ENCODE results near the gene DOK3. TPM values are rescaled to one million over a fixed set of nuclear protein-coding genes. Genes with fewer than 3 reads are reported as not detected.

Gene DOK3
- polyA plus RNA-seq, 2 of the 4 experiments (the other 2 are of a cell fraction): 1.3 to 7.1 TPM

DNA sequence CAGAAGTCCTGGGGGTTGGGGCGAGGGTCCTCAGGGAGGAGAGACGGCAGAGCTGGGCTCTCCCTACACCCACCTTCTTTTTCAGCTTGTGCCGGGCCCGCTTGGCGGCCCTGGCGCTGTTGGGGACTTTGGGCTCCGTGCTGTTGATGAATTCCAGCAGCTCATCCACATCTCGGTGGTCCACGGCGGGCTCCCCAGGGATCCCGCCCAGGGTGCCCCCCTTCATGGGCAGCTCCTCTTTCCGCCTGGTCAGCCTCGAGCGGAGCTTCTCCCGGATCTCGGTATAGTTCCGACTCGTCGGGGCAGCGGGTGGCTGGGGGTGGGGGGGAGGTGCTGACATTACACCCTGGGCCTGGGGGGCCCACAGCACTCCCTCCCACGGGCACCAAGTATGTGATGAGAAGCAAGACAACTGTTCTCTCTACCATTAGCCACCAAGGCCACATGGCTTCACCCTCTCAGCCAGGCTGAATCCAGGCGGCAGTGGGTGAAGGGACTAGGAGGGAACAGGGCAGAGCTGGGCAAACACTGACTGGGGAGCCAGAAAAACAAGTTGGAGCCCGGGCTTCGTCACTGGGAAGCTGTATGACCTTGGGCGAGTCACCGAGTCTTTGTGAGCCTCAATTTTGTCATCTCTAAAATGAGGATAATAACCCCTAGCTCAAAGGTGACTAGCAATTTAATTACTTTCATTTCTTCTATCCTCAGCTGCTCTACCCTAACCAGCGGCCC lies 21.7 kb upstream of the DOK3 start:
- ChIA-PET CTCF (interaction anchor here (1.1 to 3.8 kb wide), 3 partner anchors 14 to 35 kb away, joined by 3 to 18 read pairs (median 3); no protein-coding TSS in a partner anchor), POLR2A (no interaction called here)
- no peak for FAIRE-seq
- WGBS (ENCODE audit: missing lambda C conversion rate): 92% methylated on average over 25 of the region's 27 CpGs
- no peak for DNase-seq (ENCODE audit: low read depth in 1 of 2, low spot score in 1 of 2)
- no peaks in the 10 kb centered on the region for H3K4me1 ChIP-seq
- TF ChIP-seq HDAC2 (IDR thresholded peaks at IDR 0.05) (no peak), NFE2L2 (conservative IDR thresholded peaks at IDR 0.05; ENCODE audit: low read length) (no peak), TP53 (CRISPR knock-in tag; IDR thresholded peaks at IDR 0.05) (no peak), POLR2A (IDR thresholded peaks at IDR 0.05; ENCODE audit: low read length) (no peak), JUN (IDR thresholded peaks at IDR 0.05) (no peak), CBX8 (IDR thresholded peaks at IDR 0.05) (no peak), MYC (IDR thresholded peaks at IDR 0.05; ENCODE audit: borderline replicate concordance, low read length) (no peak), BHLHE40 (IDR thresholded peaks at IDR 0.05; ENCODE audit: low read depth, low read length) (no peak), RNF2 (IDR thresholded peaks at IDR 0.05; ENCODE audit: borderline replicate concordance, low read depth) (no peak), MAZ (IDR thresholded peaks at IDR 0.05; ENCODE audit: borderline replicate concordance, low read depth, low read length) (no peak), HEYL (CRISPR knock-in tag; IDR thresholded peaks at IDR 0.05) (no peak)
- TF ChIP-seq, protein P1, sequence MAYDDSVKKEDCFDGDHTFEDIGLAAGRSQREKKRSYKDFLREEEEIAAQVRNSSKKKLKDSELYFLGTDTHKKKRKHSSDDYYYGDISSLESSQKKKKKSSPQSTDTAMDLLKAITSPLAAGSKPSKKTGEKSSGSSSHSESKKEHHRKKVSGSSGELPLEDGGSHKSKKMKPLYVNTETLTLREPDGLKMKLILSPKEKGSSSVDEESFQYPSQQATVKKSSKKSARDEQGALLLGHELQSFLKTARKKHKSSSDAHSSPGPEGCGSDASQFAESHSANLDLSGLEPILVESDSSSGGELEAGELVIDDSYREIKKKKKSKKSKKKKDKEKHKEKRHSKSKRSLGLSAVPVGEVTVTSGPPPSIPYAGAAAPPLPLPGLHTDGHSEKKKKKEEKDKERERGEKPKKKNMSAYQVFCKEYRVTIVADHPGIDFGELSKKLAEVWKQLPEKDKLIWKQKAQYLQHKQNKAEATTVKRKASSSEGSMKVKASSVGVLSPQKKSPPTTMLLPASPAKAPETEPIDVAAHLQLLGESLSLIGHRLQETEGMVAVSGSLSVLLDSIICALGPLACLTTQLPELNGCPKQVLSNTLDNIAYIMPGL (CRISPR knock-in tag; IDR thresholded peaks at IDR 0.05; ENCODE audit: borderline replicate concordance): no peak
- no peak overlapping the region for H3K27ac ChIP-seq
- H3K4me3 ChIP-seq: no peak overlapping the region
- H3K9me3 ChIP-seq: no peaks in the 10 kb centered on the region
- ATAC-seq: no peak
- H3K4me2 ChIP-seq: no peak overlapping the region

DNA sequence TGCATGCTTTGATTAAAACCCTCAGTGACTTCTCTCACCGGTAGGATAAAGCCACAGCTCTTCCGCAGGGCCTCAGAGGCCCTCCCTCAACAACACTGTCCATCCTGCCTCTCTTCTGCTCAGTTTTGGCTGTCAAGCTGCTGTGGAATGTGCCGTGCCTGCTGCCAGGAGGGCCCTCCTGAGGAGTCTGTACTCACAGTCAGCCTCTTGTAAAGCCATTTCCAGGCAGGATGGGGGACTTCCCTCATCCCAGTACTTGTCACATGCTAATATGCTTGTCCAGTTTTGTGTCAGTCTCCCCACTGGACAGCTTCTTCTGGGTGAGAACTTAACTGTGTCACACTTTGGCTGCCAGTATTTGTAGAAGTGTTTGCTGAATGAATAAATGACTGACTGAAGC lies 21.0 kb upstream of the DOK3 start:
- CTCF ChIA-PET: interaction anchor here (1.0 to 3.8 kb wide), 3 partner anchors 15 to 29 kb away, joined by 3 to 18 read pairs (median 5); no protein-coding TSS in a partner anchor
- TF ChIP-seq KDM5A (IDR thresholded peaks at IDR 0.05) (no peak), POLR2A (IDR thresholded peaks at IDR 0.05; ENCODE audit: low read length) (no peak), RFX5 (IDR thresholded peaks at IDR 0.05) (no peak), HDAC2 (IDR thresholded peaks at IDR 0.05) (no peak), ZC3H11A (IDR thresholded peaks at IDR 0.05) (no peak), BHLHE40 (IDR thresholded peaks at IDR 0.05; ENCODE audit: low read depth, low read length) (no peak), CBX2 (IDR thresholded peaks at IDR 0.05; ENCODE audit: borderline replicate concordance, low read depth) (no peak), NR3C1 (IDR thresholded peaks at IDR 0.05) (no peak), ESRRA (IDR thresholded peaks at IDR 0.05; ENCODE audit: borderline replicate concordance, low read length) (no peak), NFE2L2 (conservative IDR thresholded peaks at IDR 0.05; ENCODE audit: low read length) (no peak), MAFK (IDR thresholded peaks at IDR 0.05; ENCODE audit: partially characterized antibody) (no peak), JUNB (IDR thresholded peaks at IDR 0.05) (no peak), JUN (IDR thresholded peaks at IDR 0.05) (no peak), GATA3 (IDR thresholded peaks at IDR 0.05; ENCODE audit: borderline replicate concordance) (no peak), RNF2 (IDR thresholded peaks at IDR 0.05; ENCODE audit: borderline replicate concordance, low read depth) (no peak), NPAS2 (CRISPR knock-in tag; IDR thresholded peaks at IDR 0.05; ENCODE audit: borderline replicate concordance) (no peak), FOXS1 (CRISPR knock-in tag; IDR thresholded peaks at IDR 0.05) (no peak)
- TF ChIP-seq, protein P2, sequence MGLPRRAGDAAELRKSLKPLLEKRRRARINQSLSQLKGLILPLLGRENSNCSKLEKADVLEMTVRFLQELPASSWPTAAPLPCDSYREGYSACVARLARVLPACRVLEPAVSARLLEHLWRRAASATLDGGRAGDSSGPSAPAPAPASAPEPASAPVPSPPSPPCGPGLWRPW (IDR thresholded peaks at IDR 0.05): no peak
- TF ChIP-seq, protein P3, sequence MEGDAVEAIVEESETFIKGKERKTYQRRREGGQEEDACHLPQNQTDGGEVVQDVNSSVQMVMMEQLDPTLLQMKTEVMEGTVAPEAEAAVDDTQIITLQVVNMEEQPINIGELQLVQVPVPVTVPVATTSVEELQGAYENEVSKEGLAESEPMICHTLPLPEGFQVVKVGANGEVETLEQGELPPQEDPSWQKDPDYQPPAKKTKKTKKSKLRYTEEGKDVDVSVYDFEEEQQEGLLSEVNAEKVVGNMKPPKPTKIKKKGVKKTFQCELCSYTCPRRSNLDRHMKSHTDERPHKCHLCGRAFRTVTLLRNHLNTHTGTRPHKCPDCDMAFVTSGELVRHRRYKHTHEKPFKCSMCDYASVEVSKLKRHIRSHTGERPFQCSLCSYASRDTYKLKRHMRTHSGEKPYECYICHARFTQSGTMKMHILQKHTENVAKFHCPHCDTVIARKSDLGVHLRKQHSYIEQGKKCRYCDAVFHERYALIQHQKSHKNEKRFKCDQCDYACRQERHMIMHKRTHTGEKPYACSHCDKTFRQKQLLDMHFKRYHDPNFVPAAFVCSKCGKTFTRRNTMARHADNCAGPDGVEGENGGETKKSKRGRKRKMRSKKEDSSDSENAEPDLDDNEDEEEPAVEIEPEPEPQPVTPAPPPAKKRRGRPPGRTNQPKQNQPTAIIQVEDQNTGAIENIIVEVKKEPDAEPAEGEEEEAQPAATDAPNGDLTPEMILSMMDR (IDR thresholded peaks at IDR 0.05): no peak
- no peaks in the 10 kb centered on the region for H3K4me1 ChIP-seq
- 100% methylated on average over 1 of the region's 3 CpGs for WGBS (ENCODE audit: missing lambda C conversion rate)
- H3K27ac ChIP-seq: no peak overlapping the region
- FAIRE-seq (no peak), ATAC-seq (no peak), DNase-seq (ENCODE audit: low read depth in 1 of 2, low spot score in 1 of 2) (no peak)
- no peak overlapping the region for H3K4me2 ChIP-seq
- H3K9me3 ChIP-seq: no peaks in the 10 kb centered on the region
- POLR2A ChIA-PET: no interaction called here
- no peak overlapping the region for H3K4me3 ChIP-seq

Data from A549 (cell line).